A549 (cell line): ENCODE measurements around the gene RECQL. TPM values are rescaled to one million over a fixed set of nuclear protein-coding genes. Genes with fewer than 3 reads are reported as not detected.

Source experiments
- ATAC-seq, 2 experiments: fragments of 200-7000 bp in 1 of 2; fragments of >200 bp in 1 of 2; cut with Nextera tagmentation in 1 of 2; cut with Tn5 transposase in 1 of 2; 3 replicates each; pipeline versions ENCODE4 v1.8.0 to v1.9.1; 2018 to 2020; ENCODE audit warnings: mild to moderate bottlenecking in 1 of 2, moderate library complexity in 1 of 2
- CTCF ChIA-PET: fragments of 300-600 bp; sonication (Branson Sonifier 250); formaldehyde crosslinking; extraction: SDS; loops from one replicate; lab custom pipeline; 2021; ENCODE audit warnings: antibody characterized with exemption, inconsistent platforms; lab: Yijun Ruan, JAX
- POLR2A ChIA-PET: fragments of 350-600 bp; formaldehyde crosslinking; extraction: SDS; loops from one replicate; lab custom pipeline; 2021; ENCODE audit warnings: antibody characterized with exemption, inconsistent platforms; lab: Yijun Ruan, JAX
- DNase-seq, 2 experiments: peaks; one replicate each; pipeline versions ENCODE4 v3.0.0 to v3.0.0-alpha.2; 2011 to 2016; ENCODE audit warnings: low read depth in 1 of 2, low spot score in 1 of 2
- FAIRE-seq: peaks from 2 replicates; lab custom pipeline; 2011; peaks lifted over from hg19 to GRCh38; lab: Jason Lieb, UNC
- H3K27ac ChIP-seq, 2 experiments: fragments of >200 bp; sonication (Bioruptor Twin); formaldehyde crosslinking; 3 replicates each; pipeline ENCODE4 v1.5.1; 2016 to 2017
- H3K4me1 ChIP-seq: fragments of >200 bp; sonication (Bioruptor Twin); formaldehyde crosslinking; 3 replicates; pipeline ENCODE4 v1.6.1; 2016
- H3K4me2 ChIP-seq: fragments of >200 bp; sonication (Bioruptor Twin); formaldehyde crosslinking; 3 replicates; pipeline ENCODE4 v1.6.1; 2016
- H3K4me3 ChIP-seq: fragments of >200 bp; sonication (Bioruptor Twin); formaldehyde crosslinking; 3 replicates; pipeline ENCODE4 v1.5.1; 2016
- H3K9me3 ChIP-seq: fragments of >200 bp; sonication (Bioruptor Twin); formaldehyde crosslinking; 3 replicates; pipeline ENCODE4 v1.6.1; 2016
- CHD2 ChIP-seq: fragments of 150-350 bp; IDR thresholded peaks from 2 replicates; pipeline ENCODE4 v1.6.1; 2014; ENCODE audit warnings: low read length; ENCODE audit not compliant: partially characterized antibody
- CHD4 ChIP-seq: fragments of 200-600 bp; sonication (generic); IDR thresholded peaks from 2 replicates; pipeline ENCODE4 v1.6.1; 2016; ENCODE audit warnings: antibody characterized with exemption, mild to moderate bottlenecking, borderline replicate concordance
- EHF ChIP-seq: fragments of 250-450 bp; sonication (Bioruptor Pico); IDR thresholded peaks from 2 replicates; pipeline ENCODE4 v1.5.0; 2020; ENCODE audit warnings: mild to moderate bottlenecking
- EHMT2 ChIP-seq: fragments of 200-600 bp; sonication (generic); IDR thresholded peaks from 2 replicates; pipeline ENCODE4 v1.6.1; 2016; ENCODE audit warnings: antibody characterized with exemption, low read depth, mild to moderate bottlenecking, moderate library complexity
- EP300 ChIP-seq, 2 experiments: fragments of >200 bp; sonication (Bioruptor Twin); formaldehyde crosslinking; IDR thresholded peaks; 2 replicates in 1 of 2; 3 replicates in 1 of 2; pipeline ENCODE4 v1.6.1; 2016 to 2017
- GATA3 ChIP-seq: IDR thresholded peaks from 2 replicates; pipeline ENCODE4 v1.6.1; 2012; ENCODE audit warnings: borderline replicate concordance
- HMGXB4 ChIP-seq: fragments of 250-450 bp; sonication (Bioruptor Pico); IDR thresholded peaks from 2 replicates; pipeline ENCODE4 v1.5.0; 2021; ENCODE audit warnings: mild to moderate bottlenecking, moderate library complexity, borderline replicate concordance
- HOXB13 ChIP-seq: fragments of 250-450 bp; sonication (Bioruptor Pico); IDR thresholded peaks from 2 replicates; pipeline ENCODE4 v1.5.0; 2020; ENCODE audit warnings: low read depth, mild to moderate bottlenecking, moderate library complexity
- HOXB5 ChIP-seq: fragments of 250-450 bp; sonication (Bioruptor Pico); IDR thresholded peaks from 2 replicates; pipeline ENCODE4 v1.5.0; 2020; ENCODE audit warnings: mild to moderate bottlenecking, moderate library complexity
- JUN ChIP-seq, 2 experiments: fragments of >200 bp; sonication (Bioruptor Twin); formaldehyde crosslinking; IDR thresholded peaks; 2 replicates in 1 of 2; 3 replicates in 1 of 2; pipeline ENCODE4 v1.6.1; 2016 to 2017
- KDM5A ChIP-seq: fragments of 200-600 bp; sonication (generic); IDR thresholded peaks from 2 replicates; pipeline ENCODE4 v1.6.1; 2016; ENCODE audit warnings: antibody characterized with exemption, mild to moderate bottlenecking
- MAZ ChIP-seq: fragments of 150-350 bp; IDR thresholded peaks from 2 replicates; pipeline ENCODE4 v1.6.1; 2014; ENCODE audit warnings: antibody characterized with exemption, low read depth, low read length, borderline replicate concordance
- PBX3 ChIP-seq: IDR thresholded peaks from 2 replicates; pipeline ENCODE4 v1.6.1; 2012
- PHF8 ChIP-seq: fragments of 200-600 bp; sonication (generic); IDR thresholded peaks from 2 replicates; pipeline ENCODE4 v1.6.1; 2016; ENCODE audit warnings: low read depth, mild to moderate bottlenecking, antibody characterized with exemption, moderate library complexity, borderline replicate concordance
- TFCP2L1 ChIP-seq: fragments of 250-450 bp; sonication (Bioruptor Pico); IDR thresholded peaks from 2 replicates; pipeline ENCODE4 v1.5.0; 2021; ENCODE audit warnings: mild to moderate bottlenecking
- TP53 ChIP-seq: fragments of 250-450 bp; sonication (Bioruptor Pico); IDR thresholded peaks from 2 replicates; pipeline ENCODE4 v1.5.0; 2021; ENCODE audit warnings: mild to moderate bottlenecking, moderate library complexity
- ZC3H11A ChIP-seq: fragments of 450-650 bp; IDR thresholded peaks from 2 replicates; pipeline ENCODE4 v1.6.1; 2014; ENCODE audit warnings: antibody characterized with exemption, mild to moderate bottlenecking
- ZSCAN20 ChIP-seq: fragments of 250-450 bp; sonication (Bioruptor Pico); IDR thresholded peaks from 2 replicates; pipeline ENCODE4 v1.8.0; 2022; ENCODE audit warnings: mild to moderate bottlenecking, moderate library complexity
- WGBS: methylation state at CpG from one replicate; pipeline ENCODE4 v1.1.6; 2017; ENCODE audit errors: missing lambda C conversion rate; 5-methylcytosine and 5-hydroxymethylcytosine counted together
- polyA plus RNA-seq, 4 experiments: library from polyadenylated mRNA; depleted of rRNA in 3 of 4; stranded (reverse); fragments of >200 nt; fragmentation: RNase III in 1 of 4; extraction: RNeasy Plus Mini Kit Qiagen cat#74134 plus additional on column Dnase treatment in 1 of 4; gene quantifications; 2 replicates in 3 of 4; 3 replicates in 1 of 4; pipeline ENCODE4 v1.2.3, GENCODE V29; 2011 to 2017

The RECQL gene
- polyA plus RNA-seq, 2 of the 4 experiments (the other 2 are of a cell fraction): 77.0 to 84.2 TPM

GRCh38 chr12:21541773-21542172 is 40.3 kb upstream of the RECQL start:
- Histone ChIP-seq H3K4me1 (peaks cover 7% of the 10 kb centered on the region; the same call in 2 of the 3 replicates), H3K4me3 (no peak overlapping the region), H3K4me2 (no peak overlapping the region), H3K27ac (no peak overlapping the region), H3K9me3 (no peaks in the 10 kb centered on the region)
- no peak for FAIRE-seq
- WGBS: 80% methylated on average over 6 of the region's 6 CpGs
- POLR2A ChIA-PET: no interaction called here
- CTCF ChIA-PET: interaction anchor here (0.6 to 1.5 kb wide), 2 partner anchors 11 to 260 kb away, joined by 3 to 4 read pairs; no protein-coding TSS in a partner anchor
- no peak for ATAC-seq
- DNase-seq: no peak
- no peak for TF ChIP-seq EHMT2

GRCh38 chr12:21539797-21540196 is 38.4 kb upstream of the RECQL start:
- Histone ChIP-seq H3K9me3 (no peaks in the 10 kb centered on the region), H3K4me1 (peaks cover 7% of the 10 kb centered on the region; the same call in 2 of the 3 replicates), H3K4me2 (no peak overlapping the region), H3K4me3 (no peak overlapping the region), H3K27ac (no peak overlapping the region)
- FAIRE-seq (no peak), DNase-seq (no peak), ATAC-seq (no peak)
- CTCF ChIA-PET: interaction anchor here (1.5 kb wide), 1 partner anchor 140 kb away, joined by 4 read pairs; no protein-coding TSS in a partner anchor
- POLR2A ChIA-PET: no interaction called here
- TF ChIP-seq PHF8: no peak
- no peak for TF ChIP-seq GATA3
- no peak for TF ChIP-seq HOXB5 (CRISPR knock-in tag)

GRCh38 chr12:21538061-21538653 is 36.7 kb upstream of the RECQL start:
- no peaks in the 10 kb centered on the region for H3K4me1 ChIP-seq
- H3K4me3 ChIP-seq: no peak overlapping the region
- ATAC-seq (no peak), FAIRE-seq (no peak), DNase-seq (no peak)
- no peak for TF ChIP-seq ZC3H11A
- TF ChIP-seq PHF8: no peak
- TF ChIP-seq EP300 (IDR thresholded peaks at IDR 0.05): no peak
- no peak for TF ChIP-seq TFCP2L1 (CRISPR knock-in tag)
- TF ChIP-seq CHD2: no peak
- no peak for TF ChIP-seq HMGXB4
- no peak overlapping the region for H3K4me2 ChIP-seq
- H3K27ac ChIP-seq: no peak overlapping the region
- 87% methylated on average over 5 of the region's 5 CpGs for WGBS
- H3K9me3 ChIP-seq: no peaks in the 10 kb centered on the region
- ChIA-PET POLR2A (no interaction called here), CTCF (interaction anchor here (1.2 to 1.5 kb wide), 2 partner anchors 10 to 143 kb away, joined by 3 read pairs; no protein-coding TSS in a partner anchor)

- ChIA-PET CTCF (interaction anchor here (1.4 kb wide), 1 partner anchor 8 kb away, joined by 3 read pairs; no protein-coding TSS in a partner anchor), POLR2A (no interaction called here)
- no peak for FAIRE-seq
- TF ChIP-seq PBX3 (no peak), HOXB13 (no peak), ZSCAN20 (no peak), EHF (CRISPR knock-in tag) (no peak), KDM5A (no peak), JUN (IDR thresholded peaks at IDR 0.05) (no peak), MAZ (no peak), TP53 (CRISPR knock-in tag) (no peak), CHD4 (no peak)
- H3K4me3 ChIP-seq: no peak overlapping the region
- H3K27ac ChIP-seq: no peak overlapping the region
- H3K4me2 ChIP-seq: no peak overlapping the region
- no peak for ATAC-seq
- DNase-seq: no peak
- H3K4me1 ChIP-seq: peaks cover 28% of the 10 kb centered on the region
- 0 out of 3 replicates have a peak, but pooled peaks cover under 1% of the 10 kb centered on the region for H3K9me3 ChIP-seq
- WGBS: 93% methylated on average over 2 of the region's 2 CpGs
Measured at GRCh38 chr12:21529456-21529855, 28.0 kb upstream of the RECQL start.
